Keratinocyte (primary cell): ENCODE results near the gene RNF115.

Experiments used
- EZH2 ChIP-seq: IDR thresholded peaks from one replicate; pipeline ENCODE4 v1.6.1; 2012; ENCODE audit warnings: inconsistent platforms, mild to moderate bottlenecking, low read length, moderate library complexity
- TF ChIP-seq, protein P1 (sequence below), 3 experiments: IDR thresholded peaks in 1 of 3; conservative IDR thresholded peaks in 1 of 3; optimal IDR thresholded peaks in 1 of 3; 2 replicates in 2 of 3; 3 replicates in 1 of 3; pipeline versions ENCODE3 to v1.5.1; 2011; ENCODE audit warnings: low read length in 3 of 3, mild to moderate bottlenecking in 3 of 3, moderate library complexity in 2 of 3, control low read depth in 1 of 3, inconsistent platforms in 1 of 3; ENCODE audit not compliant: insufficient read depth in 2 of 3; ENCODE audit errors: extremely low read depth in 1 of 3

DNA sequence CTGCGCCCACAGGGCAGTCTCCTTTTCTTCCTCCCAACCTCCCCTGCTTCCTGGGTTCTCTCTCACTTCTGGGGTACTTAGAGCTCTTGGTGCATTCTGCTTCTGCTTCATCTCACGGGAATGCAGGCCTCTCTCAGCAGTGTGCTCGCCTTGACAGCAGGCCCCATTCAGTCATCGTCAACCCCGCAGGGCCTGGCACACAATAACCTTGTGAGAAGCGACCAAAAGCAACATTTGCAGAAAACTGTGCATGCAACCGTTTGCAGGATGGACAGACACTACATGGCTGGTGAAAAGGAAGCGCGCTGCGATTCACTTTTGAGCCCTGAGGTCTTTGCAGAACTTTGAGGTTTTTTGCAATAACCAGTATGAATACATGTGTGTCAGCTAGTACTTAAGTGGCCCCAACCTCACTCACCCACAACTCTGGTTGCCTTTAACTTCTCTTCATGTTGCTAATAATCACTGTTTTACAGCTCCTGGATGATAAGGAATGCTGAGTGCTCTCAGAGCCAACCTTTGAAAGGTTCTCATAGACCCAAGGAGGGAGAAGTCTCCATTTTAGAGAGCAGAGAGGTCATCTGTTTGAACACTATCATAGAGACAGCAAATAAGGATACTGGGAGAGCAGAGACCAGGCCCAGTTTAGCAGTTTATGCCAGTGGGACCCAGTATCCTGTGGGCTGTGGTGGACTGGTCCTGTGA, 107.1 kb downstream of the RNF115 start:
- no peak for TF ChIP-seq EZH2
- TF ChIP-seq, protein P1, sequence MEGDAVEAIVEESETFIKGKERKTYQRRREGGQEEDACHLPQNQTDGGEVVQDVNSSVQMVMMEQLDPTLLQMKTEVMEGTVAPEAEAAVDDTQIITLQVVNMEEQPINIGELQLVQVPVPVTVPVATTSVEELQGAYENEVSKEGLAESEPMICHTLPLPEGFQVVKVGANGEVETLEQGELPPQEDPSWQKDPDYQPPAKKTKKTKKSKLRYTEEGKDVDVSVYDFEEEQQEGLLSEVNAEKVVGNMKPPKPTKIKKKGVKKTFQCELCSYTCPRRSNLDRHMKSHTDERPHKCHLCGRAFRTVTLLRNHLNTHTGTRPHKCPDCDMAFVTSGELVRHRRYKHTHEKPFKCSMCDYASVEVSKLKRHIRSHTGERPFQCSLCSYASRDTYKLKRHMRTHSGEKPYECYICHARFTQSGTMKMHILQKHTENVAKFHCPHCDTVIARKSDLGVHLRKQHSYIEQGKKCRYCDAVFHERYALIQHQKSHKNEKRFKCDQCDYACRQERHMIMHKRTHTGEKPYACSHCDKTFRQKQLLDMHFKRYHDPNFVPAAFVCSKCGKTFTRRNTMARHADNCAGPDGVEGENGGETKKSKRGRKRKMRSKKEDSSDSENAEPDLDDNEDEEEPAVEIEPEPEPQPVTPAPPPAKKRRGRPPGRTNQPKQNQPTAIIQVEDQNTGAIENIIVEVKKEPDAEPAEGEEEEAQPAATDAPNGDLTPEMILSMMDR (optimal IDR thresholded peaks at IDR 0.05 in 1 of 3, IDR thresholded peaks at IDR 0.05 in 1 of 3, conservative IDR thresholded peaks at IDR 0.05 in 1 of 3; ENCODE audit: extremely low read depth in 1 of 3, insufficient read depth in 2 of 3, low read length in 3 of 3), result no peak
